HCT116 (cell line): Measurements from ENCODE around the gene DENND4A. TPM values are rescaled to one million over a fixed set of nuclear protein-coding genes. Genes with fewer than 3 reads are reported as not detected.

ENCODE experiments used
- ATAC-seq: fragments of 200-7000 bp; cut with Tn5 transposase; 2 replicates; pipeline ENCODE4 v1.9.1; 2020; ENCODE audit warnings: mild to moderate bottlenecking, moderate library complexity
- BruUV-seq: library from RNA; stranded (reverse); fragments of 400-500 nt; replicated peaks from 2 replicates; lab custom pipeline; 2021; lab: Mats Ljungman, UMichigan
- CTCF ChIA-PET: fragments of 300-600 bp; sonication (Branson Sonifier 250); formaldehyde crosslinking; loops from one replicate; lab custom pipeline; 2021; ENCODE audit warnings: antibody characterized with exemption; lab: Charles Lee
- POLR2A ChIA-PET: fragments of 300-600, 350-600 bp; sonication (Branson Sonifier 250); formaldehyde crosslinking; loops from one replicate; lab custom pipeline; 2021; ENCODE audit warnings: antibody characterized with exemption; lab: Charles Lee
- RAD21 ChIA-PET, 2 experiments: fragments of 300-600 bp; sonication (Branson Sonifier 250); formaldehyde crosslinking; loops; one replicate each; lab custom pipeline; 2023; ENCODE audit warnings: low total read pairs in 2 of 2; ENCODE audit not compliant: uncharacterized antibody in 2 of 2, unreplicated experiment in 2 of 2, low non-redundant PET in 1 of 2; lab: Charles Lee
- DNase-seq: peaks from one replicate; pipeline ENCODE4 v3.0.0-alpha.2; 2010; ENCODE audit warnings: low read depth, low spot score
- H2AFZ ChIP-seq: fragments of 200-600 bp; shearing (Covaris generic), sonication (generic); 2 replicates; pipeline ENCODE4 v1.6.1; 2017; ENCODE audit warnings: low read depth, mixed run types, mixed read lengths, antibody characterized with exemption, low read length; ENCODE audit not compliant: poor library complexity, severe bottlenecking
- H3K27ac ChIP-seq: 2 replicates; pipeline ENCODE4 v1.5.1; 2012; ENCODE audit warnings: low read depth, low read length
- H3K27me3 ChIP-seq: fragments of 200-600 bp; sonication (generic); 2 replicates; pipeline ENCODE4 v1.6.1; 2016; ENCODE audit warnings: mixed run types, low read length, mixed read lengths; ENCODE audit not compliant: insufficient read depth
- H3K36me3 ChIP-seq, 2 experiments: fragments of 200-500 bp in 1 of 2; fragments of 200-600 bp in 1 of 2; sonication (Bioruptor generic) in 1 of 2; sonication (generic) in 1 of 2; 2 replicates each; pipeline versions ENCODE4 v1.5.1 to v1.6.1; 2014 to 2016; ENCODE audit warnings: low read length in 2 of 2, inconsistent platforms in 1 of 2, mixed read lengths in 1 of 2, mixed run types in 1 of 2; ENCODE audit not compliant: insufficient read depth in 2 of 2, control insufficient read depth in 1 of 2
- H3K4me1 ChIP-seq, 2 experiments: fragments of 200-600 bp in 1 of 2; sonication (generic) in 1 of 2; 2 replicates each; pipeline versions ENCODE4 v1.5.1 to v1.6.1; 2012 to 2017; ENCODE audit warnings: low read length in 2 of 2, inconsistent platforms in 1 of 2, mild to moderate bottlenecking in 1 of 2, mixed read lengths in 1 of 2, mixed run types in 1 of 2, moderate library complexity in 1 of 2; ENCODE audit not compliant: insufficient read depth in 2 of 2, control insufficient read depth in 1 of 2
- H3K4me2 ChIP-seq: fragments of 200-600 bp; sonication (generic); 2 replicates; pipeline ENCODE4 v1.6.1; 2017; ENCODE audit warnings: mixed run types, low read length, mixed read lengths
- H3K4me3 ChIP-seq, 2 experiments: fragments of 200-600 bp in 1 of 2; sonication (generic) in 1 of 2; replicated peaks in 1 of 2; 2 replicates each; pipeline ENCODE4 v1.5.1; 2011 to 2016; ENCODE audit warnings: low read length in 2 of 2, control low read depth in 1 of 2, low read depth in 1 of 2, mild to moderate bottlenecking in 1 of 2, mixed read lengths in 1 of 2, mixed run types in 1 of 2
- H3K79me2 ChIP-seq: fragments of 200-600 bp; sonication (generic); 2 replicates; pipeline ENCODE4 v1.6.1; 2017; ENCODE audit warnings: mild to moderate bottlenecking, mixed run types, low read length, moderate library complexity, mixed read lengths; ENCODE audit not compliant: insufficient read depth
- H3K9ac ChIP-seq: fragments of 200-600 bp; sonication (generic); 2 replicates; pipeline ENCODE4 v1.6.1; 2016; ENCODE audit warnings: low read length, mixed read lengths
- H3K9me2 ChIP-seq: fragments of 200-600 bp; sonication (generic), shearing (Covaris generic); 2 replicates; pipeline ENCODE4 v1.6.1; 2017; ENCODE audit warnings: mixed run types, mild to moderate bottlenecking, moderate library complexity; ENCODE audit not compliant: insufficient read depth
- H3K9me3 ChIP-seq, 2 experiments: fragments of 200-500 bp in 1 of 2; fragments of 200-600 bp in 1 of 2; sonication (Bioruptor generic) in 1 of 2; sonication (generic) in 1 of 2; 2 replicates each; pipeline ENCODE4 v1.6.1; 2014 to 2017; ENCODE audit warnings: low read length in 2 of 2, mixed read lengths in 2 of 2, inconsistent platforms in 1 of 2, low read depth in 1 of 2, mild to moderate bottlenecking in 1 of 2, mixed run types in 1 of 2, moderate library complexity in 1 of 2; ENCODE audit not compliant: control insufficient read depth in 1 of 2, insufficient read depth in 1 of 2
- H4K20me1 ChIP-seq: fragments of 200-600 bp; sonication (generic), shearing (Covaris generic); 2 replicates; pipeline ENCODE4 v1.6.1; 2017; ENCODE audit warnings: mixed run types, mild to moderate bottlenecking, moderate library complexity; ENCODE audit not compliant: insufficient read depth
- ATF3 ChIP-seq: IDR thresholded peaks from 2 replicates; pipeline ENCODE4 v1.6.1; 2012
- CBX3 ChIP-seq: IDR thresholded peaks from 2 replicates; pipeline ENCODE4 v1.6.1; 2012; ENCODE audit warnings: low read depth
- CEBPB ChIP-seq: IDR thresholded peaks from 2 replicates; pipeline ENCODE4 v1.6.1; 2012; ENCODE audit warnings: low read depth
- CTCF ChIP-seq, 3 experiments: fragments of 200-600 bp in 1 of 3; sonication (generic) in 1 of 3; IDR thresholded peaks in 2 of 3; conservative IDR thresholded peaks in 1 of 3; 2 replicates each; pipeline ENCODE4 v1.5.1; 2012 to 2017; ENCODE audit warnings: low read depth in 2 of 3, low read length in 2 of 3, antibody characterized with exemption in 1 of 3, borderline replicate concordance in 1 of 3, control low read depth in 1 of 3, mild to moderate bottlenecking in 1 of 3, mixed read lengths in 1 of 3, mixed run types in 1 of 3, moderate library complexity in 1 of 3; ENCODE audit not compliant: insufficient read depth in 1 of 3
- EGR1 ChIP-seq: IDR thresholded peaks from 2 replicates; pipeline ENCODE4 v1.6.1; 2012; ENCODE audit warnings: low read depth
- EZH2 ChIP-seq: fragments of 200-600 bp; sonication (generic); IDR thresholded peaks from 2 replicates; pipeline ENCODE4 v1.6.1; 2017; ENCODE audit warnings: antibody characterized with exemption, mixed run types
- JUND ChIP-seq: IDR thresholded peaks from 2 replicates; pipeline ENCODE4 v1.6.1; 2012
- MAX ChIP-seq: IDR thresholded peaks from 2 replicates; pipeline ENCODE4 v1.6.1; 2012
- POLR2A ChIP-seq: IDR thresholded peaks from 2 replicates; pipeline ENCODE4 v1.7.0; 2011; ENCODE audit warnings: borderline replicate concordance; ENCODE audit not compliant: insufficient read depth, insufficient read length; ENCODE audit errors: extremely low read depth
- POLR2AphosphoS5 ChIP-seq: IDR thresholded peaks from 2 replicates; pipeline ENCODE4 v1.6.1; 2011; ENCODE audit warnings: mild to moderate bottlenecking, low read depth, low read length, moderate library complexity
- SIN3A ChIP-seq: IDR thresholded peaks from 2 replicates; pipeline ENCODE4 v1.6.1; 2012; ENCODE audit warnings: low read depth
- SP1 ChIP-seq: IDR thresholded peaks from 2 replicates; pipeline ENCODE4 v1.6.1; 2012; ENCODE audit warnings: low read depth
- YY1 ChIP-seq: IDR thresholded peaks from 2 replicates; pipeline ENCODE4 v1.6.1; 2011; ENCODE audit warnings: low read length, low read depth, moderate library complexity, mild to moderate bottlenecking; ENCODE audit not compliant: insufficient replicate concordance; ENCODE audit errors: extremely low read depth
- ZBTB33 ChIP-seq: IDR thresholded peaks from 2 replicates; pipeline ENCODE4 v1.6.1; 2011; ENCODE audit warnings: mild to moderate bottlenecking, low read length, moderate library complexity; ENCODE audit not compliant: insufficient replicate concordance; ENCODE audit errors: extremely low read depth
- ZFX ChIP-seq: fragments of 450-650 bp; IDR thresholded peaks from 2 replicates; pipeline ENCODE4 v1.6.1; 2017
- ZNF274 ChIP-seq: fragments of 200-500 bp; sonication (Bioruptor generic); IDR thresholded peaks from 2 replicates; pipeline ENCODE4 v1.6.1; 2014; ENCODE audit warnings: mild to moderate bottlenecking, low read depth, low read length, inconsistent platforms
- intact Hi-C: fragments of 100-400 bp; cut with micrococcal nuclease; formaldehyde crosslinking; loops from 2 replicates; pipeline ENCODE4 v1.10.0; 2022
- total RNA-seq: library from RNA; stranded (reverse); gene quantifications from one replicate; pipeline ENCODE4 v1.2.1, GENCODE V29; 2021; ENCODE audit not compliant: unreplicated experiment

DENND4A gene
- total RNA-seq, 1 experiment from 2014 or later, result 9.1 TPM

GRCh38 chr15:65785151-65785550 is 6.9 kb downstream of the DENND4A start:
- DNase-seq (no peak), ATAC-seq (no peak)
- no TSS peak for BruUV-seq
- POLR2A ChIA-PET, result no interaction called here
- RAD21 ChIA-PET, result no interaction called here
- TF ChIP-seq JUND, result no peak
- no peak for TF ChIP-seq YY1
- no peak for TF ChIP-seq SIN3A
- Histone ChIP-seq H3K36me3 (no peaks in the 10 kb centered on the region), H4K20me1 (no peaks in the 10 kb centered on the region), H3K27me3 (no peaks in the 10 kb centered on the region), H3K4me3 (no peak overlapping the region), H3K27ac (no peak overlapping the region), H2AFZ (no peak overlapping the region), H3K9me2 (no peaks in the 10 kb centered on the region), H3K4me2 (no peak overlapping the region), H3K9me3 (no peaks in the 10 kb centered on the region), H3K79me2 (peaks cover 64% of the 10 kb centered on the region), H3K9ac (no peak overlapping the region), H3K4me1 (peaks cover 15 to 17% of the 10 kb centered on the region in 2 experiments)
- intact Hi-C loops, result no loop called here
- CTCF ChIA-PET, result no interaction called here

- Histone ChIP-seq H3K27ac (no peak overlapping the region), H3K9me2 (no peaks in the 10 kb centered on the region), H3K9ac (no peak overlapping the region), H3K9me3 (no peaks in the 10 kb centered on the region), H3K36me3 (no peaks in the 10 kb centered on the region), H3K4me3 (no peak overlapping the region)
- ATAC-seq, result no peak
- ChIA-PET CTCF (no interaction called here), POLR2A (no interaction called here), RAD21 (no interaction called here)
- intact Hi-C loops, result no loop called here
- TF ChIP-seq SP1 (no peak), ZBTB33 (no peak), POLR2A (no peak), CBX3 (no peak), CEBPB (no peak), MAX (no peak), ZFX (no peak), CTCF (IDR thresholded peaks at IDR 0.05 in 2 of 3, conservative IDR thresholded peaks at IDR 0.05 in 1 of 3; ENCODE audit: borderline replicate concordance in 1 of 3, insufficient read depth in 1 of 3, low read depth in 2 of 3, low read length in 2 of 3) (no peak), EGR1 (no peak), EZH2 (no peak), ZNF274 (no peak), JUND (no peak), ATF3 (no peak), POLR2AphosphoS5 (no peak)
- TF ChIP-seq, all 23 proteins: peak for 0
- Histone ChIP-seq H3K27me3 (no peaks in the 10 kb centered on the region), H4K20me1 (no peaks in the 10 kb centered on the region), H3K4me2 (no peak overlapping the region), H3K79me2 (peaks cover 51% of the 10 kb centered on the region), H3K4me1 (peaks cover 15 to 16% of the 10 kb centered on the region in 2 experiments), H2AFZ (no peak overlapping the region)
- no TSS peak for BruUV-seq
- no peak for DNase-seq
These were observed 8.2 kb downstream of the DENND4A start for GRCh38 chr15:65783872-65784271.
